ENCODE measurements around the gene GPER1.

GPER1 gene

GRCh38 chr7:1092806-1093501, 5.0 kb downstream of the GPER1 start:
- H3K4me3 ChIP-seq (ENCODE audit: insufficient read depth, low read length, poor library complexity, severe bottlenecking) = no peak overlapping the region
- H3K36me3 ChIP-seq (ENCODE audit: low read length) = no peaks in the 10 kb centered on the region
- no peaks in the 10 kb centered on the region for H3K9me2 ChIP-seq (replicated peaks; ENCODE audit: insufficient read depth, low read length)
- H2AFZ ChIP-seq (ENCODE audit: low read depth, low read length, severe bottlenecking) = no peak overlapping the region
- H3K27ac ChIP-seq (ENCODE audit: low read depth, low read length) = no peak overlapping the region
- H3K9ac ChIP-seq (ENCODE audit: low read length) = no peak overlapping the region
- TF ChIP-seq EZH2phosphoT487 (conservative IDR thresholded peaks at IDR 0.05; ENCODE audit: low read length) = no peak
- TF ChIP-seq, protein P1, sequence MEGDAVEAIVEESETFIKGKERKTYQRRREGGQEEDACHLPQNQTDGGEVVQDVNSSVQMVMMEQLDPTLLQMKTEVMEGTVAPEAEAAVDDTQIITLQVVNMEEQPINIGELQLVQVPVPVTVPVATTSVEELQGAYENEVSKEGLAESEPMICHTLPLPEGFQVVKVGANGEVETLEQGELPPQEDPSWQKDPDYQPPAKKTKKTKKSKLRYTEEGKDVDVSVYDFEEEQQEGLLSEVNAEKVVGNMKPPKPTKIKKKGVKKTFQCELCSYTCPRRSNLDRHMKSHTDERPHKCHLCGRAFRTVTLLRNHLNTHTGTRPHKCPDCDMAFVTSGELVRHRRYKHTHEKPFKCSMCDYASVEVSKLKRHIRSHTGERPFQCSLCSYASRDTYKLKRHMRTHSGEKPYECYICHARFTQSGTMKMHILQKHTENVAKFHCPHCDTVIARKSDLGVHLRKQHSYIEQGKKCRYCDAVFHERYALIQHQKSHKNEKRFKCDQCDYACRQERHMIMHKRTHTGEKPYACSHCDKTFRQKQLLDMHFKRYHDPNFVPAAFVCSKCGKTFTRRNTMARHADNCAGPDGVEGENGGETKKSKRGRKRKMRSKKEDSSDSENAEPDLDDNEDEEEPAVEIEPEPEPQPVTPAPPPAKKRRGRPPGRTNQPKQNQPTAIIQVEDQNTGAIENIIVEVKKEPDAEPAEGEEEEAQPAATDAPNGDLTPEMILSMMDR (IDR thresholded peaks at IDR 0.05; ENCODE audit: insufficient read depth, low read length, poor library complexity, severe bottlenecking) = no peak
- H3K27me3 ChIP-seq (ENCODE audit: low read length) = no peaks in the 10 kb centered on the region
- no peaks in the 10 kb centered on the region for H3F3A ChIP-seq (ENCODE audit: insufficient read depth)
- H3K4me2 ChIP-seq (ENCODE audit: low read depth, low read length, poor library complexity, severe bottlenecking) = no peak overlapping the region
- H3K9me3 ChIP-seq (ENCODE audit: insufficient read depth, low read length) = no peaks in the 10 kb centered on the region
- no peaks in the 10 kb centered on the region for H4K20me1 ChIP-seq (ENCODE audit: low read depth, low read length)
- H3K79me2 ChIP-seq (ENCODE audit: insufficient read depth, low read length) = no peaks in the 10 kb centered on the region

- Histone ChIP-seq H2AFZ (ENCODE audit: low read depth, low read length, severe bottlenecking) (no peak overlapping the region), H3K79me2 (ENCODE audit: insufficient read depth, low read length) (no peaks in the 10 kb centered on the region), H3K27me3 (ENCODE audit: low read length) (no peaks in the 10 kb centered on the region), H3K4me2 (ENCODE audit: low read depth, low read length, poor library complexity, severe bottlenecking) (no peak overlapping the region), H3F3A (ENCODE audit: insufficient read depth) (no peaks in the 10 kb centered on the region), H3K36me3 (ENCODE audit: low read length) (no peaks in the 10 kb centered on the region), H3K9me2 (replicated peaks; ENCODE audit: insufficient read depth, low read length) (no peaks in the 10 kb centered on the region), H3K27ac (ENCODE audit: low read depth, low read length) (no peak overlapping the region), H4K20me1 (ENCODE audit: low read depth, low read length) (no peaks in the 10 kb centered on the region), H3K9me3 (ENCODE audit: insufficient read depth, low read length) (no peaks in the 10 kb centered on the region), H3K9ac (ENCODE audit: low read length) (no peak overlapping the region), H3K4me3 (ENCODE audit: insufficient read depth, low read length, poor library complexity, severe bottlenecking) (no peak overlapping the region)
- TF ChIP-seq, protein P1 (IDR thresholded peaks at IDR 0.05; ENCODE audit: insufficient read depth, low read length, poor library complexity, severe bottlenecking) = no peak
- TF ChIP-seq EZH2phosphoT487 (conservative IDR thresholded peaks at IDR 0.05; ENCODE audit: low read length) = no peak
Observed at GRCh38 chr7:1093502-1093843, 5.6 kb downstream of the GPER1 start.

- H4K20me1 ChIP-seq (ENCODE audit: low read depth, low read length) = no peaks in the 10 kb centered on the region
- H3K4me2 ChIP-seq (ENCODE audit: low read depth, low read length, poor library complexity, severe bottlenecking) = no peak overlapping the region
- TF ChIP-seq EZH2phosphoT487 (conservative IDR thresholded peaks at IDR 0.05; ENCODE audit: low read length) = no peak
- TF ChIP-seq, protein P1 (IDR thresholded peaks at IDR 0.05; ENCODE audit: insufficient read depth, low read length, poor library complexity, severe bottlenecking) = no peak
- H3K27me3 ChIP-seq (ENCODE audit: low read length) = no peaks in the 10 kb centered on the region
- H3K36me3 ChIP-seq (ENCODE audit: low read length) = no peaks in the 10 kb centered on the region
- no peak overlapping the region for H3K27ac ChIP-seq (ENCODE audit: low read depth, low read length)
- H2AFZ ChIP-seq (ENCODE audit: low read depth, low read length, severe bottlenecking) = no peak overlapping the region
- H3F3A ChIP-seq (ENCODE audit: insufficient read depth) = no peaks in the 10 kb centered on the region
- H3K79me2 ChIP-seq (ENCODE audit: insufficient read depth, low read length) = no peaks in the 10 kb centered on the region
- no peaks in the 10 kb centered on the region for H3K9me3 ChIP-seq (ENCODE audit: insufficient read depth, low read length)
- H3K9me2 ChIP-seq (replicated peaks; ENCODE audit: insufficient read depth, low read length) = no peaks in the 10 kb centered on the region
- no peak overlapping the region for H3K9ac ChIP-seq (ENCODE audit: low read length)
- no peak overlapping the region for H3K4me3 ChIP-seq (ENCODE audit: insufficient read depth, low read length, poor library complexity, severe bottlenecking)
Observed at GRCh38 chr7:1093916-1094508, 6.1 kb downstream of the GPER1 start.

All from SU-DHL-6 (cell line).